Vagina (tissue), 2 donors: ENCODE data around the gene FRMD1. TPM values are rescaled to one million over a fixed set of nuclear protein-coding genes. Genes with fewer than 3 reads are reported as not detected.

Source experiments
- DNase-seq, 2 donors: peaks; one replicate each; pipeline ENCODE4 v3.0.0-alpha.2; 2017; ENCODE audit errors: extremely low spot score in 2 of 2
- H3K27ac ChIP-seq: fragments of 200-600 bp; sonication (generic); one replicate; pipeline ENCODE4 v1.5.1; 2019
- H3K27me3 ChIP-seq: fragments of 200-600 bp; sonication (generic); one replicate; pipeline ENCODE4 v1.5.1; 2019
- H3K36me3 ChIP-seq, 2 donors: fragments of 200-600 bp; sonication (generic); one replicate each; pipeline ENCODE4 v1.5.1; 2017 to 2019
- H3K4me1 ChIP-seq: fragments of 200-600 bp; sonication (generic); one replicate; pipeline ENCODE4 v1.5.1; 2019
- H3K4me3 ChIP-seq, 2 donors: fragments of 200-600 bp; sonication (generic); 1 replicate in 1 of 2; 2 replicates in 1 of 2; pipeline ENCODE4 v1.5.1; 2016 to 2019
- H3K9me3 ChIP-seq: fragments of 200-600 bp; sonication (generic); one replicate; pipeline ENCODE4 v1.5.1; 2019
- POLR2A ChIP-seq, 2 donors: fragments of 450-650 bp; IDR thresholded peaks; one replicate each; pipeline ENCODE4 v1.6.1; 2017; ENCODE audit warnings: antibody characterized with exemption in 2 of 2, mild to moderate bottlenecking in 2 of 2, moderate library complexity in 2 of 2
- POLR2AphosphoS5 ChIP-seq, 2 donors: sonication (generic); formaldehyde crosslinking; IDR thresholded peaks; one replicate each; pipeline ENCODE4 v1.9.0; 2017; ENCODE audit warnings: antibody characterized with exemption in 2 of 2, mild to moderate bottlenecking in 2 of 2, low read depth in 1 of 2; ENCODE audit not compliant: insufficient read depth in 1 of 2
- intact Hi-C: fragments of 100-400 bp; cut with DNase I; formaldehyde crosslinking; loops from one replicate; pipeline ENCODE4 v1.15.1; 2023
- total RNA-seq: library from RNA; depleted of rRNA; stranded (reverse); fragments of >200 nt; gene quantifications from one replicate; pipeline ENCODE4 v1.2.3, GENCODE V29; 2016
- TF ChIP-seq, protein P1 (sequence below), 3 experiments: fragments of 450-650 bp in 2 of 3; fragments of 200-600 bp in 1 of 3; sonication (generic) in 1 of 3; IDR thresholded peaks; one replicate each; pipeline ENCODE4 v1.5.1; 2017 to 2019; ENCODE audit warnings: antibody characterized with exemption in 3 of 3, mild to moderate bottlenecking in 2 of 3, moderate library complexity in 2 of 3

FRMD1 gene
- total RNA-seq, 1 donor from 2014 or later, result not detected

DNA sequence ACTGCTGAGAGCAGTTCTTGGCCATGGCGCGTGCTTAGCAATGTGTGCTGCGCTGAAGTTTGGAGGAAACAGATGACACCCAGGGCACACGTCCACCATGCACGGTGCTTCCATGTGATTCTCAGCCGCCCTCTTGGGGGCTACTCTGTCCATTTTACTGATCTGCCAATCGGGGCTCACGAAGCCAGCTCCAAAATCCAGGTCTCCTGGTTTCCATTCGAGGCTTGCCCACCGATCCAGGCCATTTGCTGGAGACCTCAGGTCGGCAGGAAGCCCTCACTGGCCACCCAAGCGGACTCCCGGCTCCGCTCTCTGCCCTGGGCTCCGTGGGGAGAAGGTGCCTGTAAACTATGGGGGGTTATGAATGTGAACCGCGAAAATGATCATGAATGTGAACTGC, 11.7 kb upstream of the FRMD1 start:
- Histone ChIP-seq H3K4me1 (no peaks in the 10 kb centered on the region), H3K36me3 (no peaks in the 10 kb centered on the region), H3K4me3 (no peak overlapping the region), H3K9me3 (no peaks in the 10 kb centered on the region), H3K27ac (no peak overlapping the region), H3K27me3 (no peaks in the 10 kb centered on the region)
- DNase-seq, result no peak
- TF ChIP-seq POLR2AphosphoS5 (IDR thresholded peaks at IDR 0.05; ENCODE audit: insufficient read depth in 1 of 2, low read depth in 1 of 2), result no peak
- TF ChIP-seq, protein P1, sequence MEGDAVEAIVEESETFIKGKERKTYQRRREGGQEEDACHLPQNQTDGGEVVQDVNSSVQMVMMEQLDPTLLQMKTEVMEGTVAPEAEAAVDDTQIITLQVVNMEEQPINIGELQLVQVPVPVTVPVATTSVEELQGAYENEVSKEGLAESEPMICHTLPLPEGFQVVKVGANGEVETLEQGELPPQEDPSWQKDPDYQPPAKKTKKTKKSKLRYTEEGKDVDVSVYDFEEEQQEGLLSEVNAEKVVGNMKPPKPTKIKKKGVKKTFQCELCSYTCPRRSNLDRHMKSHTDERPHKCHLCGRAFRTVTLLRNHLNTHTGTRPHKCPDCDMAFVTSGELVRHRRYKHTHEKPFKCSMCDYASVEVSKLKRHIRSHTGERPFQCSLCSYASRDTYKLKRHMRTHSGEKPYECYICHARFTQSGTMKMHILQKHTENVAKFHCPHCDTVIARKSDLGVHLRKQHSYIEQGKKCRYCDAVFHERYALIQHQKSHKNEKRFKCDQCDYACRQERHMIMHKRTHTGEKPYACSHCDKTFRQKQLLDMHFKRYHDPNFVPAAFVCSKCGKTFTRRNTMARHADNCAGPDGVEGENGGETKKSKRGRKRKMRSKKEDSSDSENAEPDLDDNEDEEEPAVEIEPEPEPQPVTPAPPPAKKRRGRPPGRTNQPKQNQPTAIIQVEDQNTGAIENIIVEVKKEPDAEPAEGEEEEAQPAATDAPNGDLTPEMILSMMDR (IDR thresholded peaks at IDR 0.05), result no peak
- TF ChIP-seq POLR2A (IDR thresholded peaks at IDR 0.05), result no peak
- intact Hi-C loops, result no loop called here

DNA sequence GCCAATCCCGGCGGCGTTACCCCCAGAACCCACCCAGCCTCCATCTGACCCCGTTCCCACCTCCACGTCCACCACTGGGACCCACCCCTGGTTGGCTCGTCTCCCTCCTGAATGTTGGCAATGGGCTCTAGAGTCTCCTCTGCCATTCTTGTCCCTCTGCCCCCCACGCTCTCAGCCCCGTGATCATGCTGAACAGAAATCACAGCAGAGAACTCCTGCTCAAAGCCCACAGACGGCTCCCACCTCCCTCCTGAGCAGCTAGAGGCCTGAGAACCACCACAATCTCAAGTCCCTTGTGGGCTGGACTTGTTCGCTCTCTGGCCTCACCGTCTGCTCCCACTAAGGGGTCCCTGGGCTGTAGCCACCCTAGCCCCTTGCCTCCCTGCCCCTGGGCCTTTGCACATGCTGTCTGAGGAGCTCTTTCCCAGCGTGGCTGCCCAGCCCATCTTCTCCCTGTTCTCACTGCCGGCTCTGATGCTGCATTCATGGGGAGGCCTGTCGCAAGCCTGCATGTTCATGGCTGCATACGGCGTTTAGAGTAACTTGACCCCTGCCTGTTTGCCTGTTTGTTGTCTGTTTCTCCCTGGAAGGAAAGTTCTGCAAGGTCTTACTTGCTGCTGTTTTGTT, 11.2 kb upstream of the FRMD1 start:
- TF ChIP-seq POLR2A (IDR thresholded peaks at IDR 0.05), result no peak
- TF ChIP-seq, protein P1 (IDR thresholded peaks at IDR 0.05), result no peak
- TF ChIP-seq POLR2AphosphoS5 (IDR thresholded peaks at IDR 0.05; ENCODE audit: insufficient read depth in 1 of 2, low read depth in 1 of 2), result no peak
- no peaks in the 10 kb centered on the region for H3K36me3 ChIP-seq
- H3K9me3 ChIP-seq, result no peaks in the 10 kb centered on the region
- no peak overlapping the region for H3K27ac ChIP-seq
- no peaks in the 10 kb centered on the region for H3K4me1 ChIP-seq
- DNase-seq, result no peak
- intact Hi-C loops, result no loop called here
- H3K27me3 ChIP-seq, result no peaks in the 10 kb centered on the region
- H3K4me3 ChIP-seq, result no peak overlapping the region

DNA sequence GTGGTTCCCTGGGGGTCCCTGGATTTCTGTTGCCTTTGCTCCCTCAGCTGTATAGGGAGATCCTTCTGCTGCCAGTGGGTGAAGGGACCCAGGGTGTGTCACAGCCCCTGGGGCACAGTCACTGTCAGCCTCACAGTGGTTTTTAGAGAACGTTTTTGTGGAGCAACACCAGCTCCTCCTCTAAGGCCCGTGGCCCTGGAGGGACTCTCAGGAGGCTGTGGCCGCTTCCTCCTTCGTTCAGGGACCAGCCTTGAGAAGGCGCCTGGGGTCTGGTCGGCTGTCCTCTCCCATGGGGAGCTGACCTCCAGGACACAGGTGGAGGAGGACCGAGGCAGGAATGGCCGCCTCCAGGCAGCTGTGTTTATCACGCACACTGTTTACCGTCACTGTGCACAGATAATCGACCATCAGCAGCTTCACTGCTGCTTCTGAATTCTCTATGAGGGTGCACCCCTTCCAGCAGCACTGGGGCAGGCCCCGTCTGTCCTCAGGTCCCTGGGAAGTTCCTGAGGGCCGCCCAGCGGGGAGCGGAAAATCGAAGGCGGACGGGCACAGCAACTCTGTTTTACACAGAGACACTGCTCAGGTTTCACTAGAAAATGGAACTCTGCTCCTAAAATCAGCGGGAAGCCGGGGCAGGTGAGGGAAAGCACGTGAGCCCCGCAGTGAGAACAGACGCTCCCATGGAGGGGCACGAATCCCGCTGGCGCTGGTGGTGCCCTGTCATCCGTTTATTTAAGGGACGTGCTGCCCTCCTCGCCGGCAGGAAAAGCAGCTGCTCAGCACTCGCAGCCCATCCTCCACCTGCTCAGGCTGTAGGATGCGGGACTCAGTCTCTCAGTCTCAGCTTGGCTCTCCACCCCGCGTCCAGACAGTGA, 10.4 kb upstream of the FRMD1 start:
- Histone ChIP-seq H3K4me3 (no peak overlapping the region), H3K27ac (no peak overlapping the region), H3K4me1 (no peaks in the 10 kb centered on the region), H3K27me3 (no peaks in the 10 kb centered on the region), H3K9me3 (no peaks in the 10 kb centered on the region), H3K36me3 (no peaks in the 10 kb centered on the region)
- TF ChIP-seq POLR2A (IDR thresholded peaks at IDR 0.05) (no peak), POLR2AphosphoS5 (IDR thresholded peaks at IDR 0.05; ENCODE audit: insufficient read depth in 1 of 2, low read depth in 1 of 2) (no peak)
- TF ChIP-seq, protein P1 (IDR thresholded peaks at IDR 0.05), result no peak
- intact Hi-C loops, result no loop called here
- DNase-seq, result no peak

DNA sequence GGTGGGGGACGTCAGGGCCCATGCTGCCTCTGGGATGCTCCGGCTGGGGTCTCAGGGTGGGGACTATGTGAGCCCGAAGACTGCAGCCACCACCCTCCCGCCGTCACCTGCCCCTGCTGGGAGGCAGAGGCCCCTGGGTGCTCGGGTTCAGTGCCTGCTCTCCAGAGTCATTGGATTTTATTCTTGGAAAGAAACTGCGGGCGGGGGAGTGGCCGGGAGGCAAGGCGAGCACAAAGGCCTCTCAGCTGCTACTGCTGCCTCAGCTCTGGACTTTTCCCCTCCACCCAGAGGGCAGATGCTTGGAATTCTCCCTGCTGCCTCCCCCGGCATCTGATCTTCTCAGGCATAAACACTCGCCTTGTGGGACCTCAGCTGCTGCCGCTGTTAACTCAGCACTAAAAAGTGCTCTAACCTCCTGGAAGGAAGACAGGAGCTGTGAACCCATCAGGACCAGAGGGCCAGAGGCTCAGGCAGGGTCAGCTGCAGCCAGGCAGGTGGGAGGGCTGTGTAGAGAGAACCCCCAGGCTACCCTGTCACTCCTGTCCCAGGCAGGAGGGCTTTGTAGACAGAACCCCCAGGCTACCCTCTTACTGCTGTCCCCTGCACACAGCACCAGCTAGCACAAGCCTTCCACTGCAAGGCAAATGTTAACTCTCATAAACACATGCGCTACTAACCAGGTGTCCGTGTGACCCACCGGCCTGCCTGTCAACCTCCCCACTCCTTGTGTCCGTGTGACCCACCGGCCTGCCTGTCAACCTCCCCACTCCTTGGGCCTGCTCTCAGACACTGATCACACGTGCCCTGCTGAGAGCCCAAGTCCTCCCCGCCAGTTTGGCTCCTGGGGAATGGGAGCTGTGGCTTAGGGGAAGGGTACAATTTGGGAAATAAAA, 9.4 kb upstream of the FRMD1 start:
- no peak for TF ChIP-seq POLR2A (IDR thresholded peaks at IDR 0.05)
- TF ChIP-seq POLR2AphosphoS5 (IDR thresholded peaks at IDR 0.05; ENCODE audit: insufficient read depth in 1 of 2, low read depth in 1 of 2), result no peak
- TF ChIP-seq, protein P1 (IDR thresholded peaks at IDR 0.05), result no peak
- Histone ChIP-seq H3K36me3 (no peaks in the 10 kb centered on the region), H3K27ac (no peak overlapping the region), H3K4me3 (no peak overlapping the region), H3K9me3 (no peaks in the 10 kb centered on the region), H3K4me1 (no peaks in the 10 kb centered on the region), H3K27me3 (no peaks in the 10 kb centered on the region)
- intact Hi-C loops, result no loop called here
- no peak for DNase-seq
